Measurements from ENCODE around the gene PTPRN2. TPM values are rescaled to one million over a fixed set of nuclear protein-coding genes. Genes with fewer than 3 reads are reported as not detected.

The PTPRN2 gene
- total RNA-seq, 1 donor from 2014 or later = 0.72 TPM

DNA sequence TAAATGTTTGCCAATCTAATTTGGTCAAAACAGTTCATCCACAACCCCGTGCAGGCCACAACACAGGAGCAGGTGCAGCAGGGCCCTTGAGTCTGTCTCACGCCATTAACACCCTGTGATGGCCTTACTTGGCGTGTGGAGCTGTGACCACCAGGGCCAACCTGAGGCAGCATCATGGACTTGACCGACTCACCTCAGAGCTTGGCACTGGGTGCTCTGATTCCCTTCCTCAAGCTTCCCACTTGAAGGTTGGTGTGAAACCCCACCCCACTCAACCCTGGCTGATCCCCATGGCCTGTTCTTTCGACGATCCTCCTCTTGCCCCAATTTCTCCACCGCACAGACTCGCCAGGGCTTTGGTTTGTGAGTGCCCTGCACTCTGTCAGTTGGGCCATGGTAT lies 623.1 kb downstream of the PTPRN2 start:
- DNase-seq (ENCODE audit: low spot score) = no peak

DNA sequence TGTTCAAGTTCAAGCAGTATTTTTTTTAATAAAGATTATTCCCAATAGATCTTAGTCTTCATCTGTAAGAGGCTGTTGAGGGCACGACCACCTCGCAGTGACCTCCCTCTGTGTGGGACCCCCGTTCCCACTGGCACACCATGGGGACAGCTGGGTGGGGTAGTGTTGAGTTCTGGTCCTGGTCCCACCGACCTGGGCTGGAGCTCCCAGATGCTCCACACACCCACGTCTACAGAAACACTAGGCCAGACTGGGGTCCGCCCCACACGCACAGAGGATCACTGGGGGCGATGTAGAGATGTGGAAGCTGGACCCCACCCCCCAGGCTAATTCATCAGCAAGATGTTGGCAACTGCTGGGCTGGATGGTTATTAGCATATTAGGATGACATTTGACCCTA lies 623.6 kb downstream of the PTPRN2 start:
- DNase-seq (ENCODE audit: low spot score) = no peak

DNA sequence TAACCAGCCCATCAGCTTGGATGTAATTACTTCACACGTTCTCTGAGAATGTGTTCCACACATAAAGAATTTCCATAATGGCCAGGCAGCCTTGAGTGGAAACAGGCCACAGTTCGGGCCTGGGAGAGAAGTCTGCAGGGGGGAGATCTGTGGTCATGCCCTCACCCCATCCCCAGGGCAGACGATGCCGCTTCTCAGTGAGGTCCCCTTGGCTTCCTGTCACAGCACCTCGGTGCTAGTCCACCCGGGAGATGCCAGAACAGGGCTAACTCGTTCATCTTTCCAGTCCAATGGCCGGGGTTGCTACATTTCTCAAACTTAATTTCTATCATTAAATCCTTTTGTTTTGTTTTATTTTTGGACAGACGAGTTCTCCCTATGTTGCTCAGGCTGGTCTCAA lies 624.1 kb downstream of the PTPRN2 start:
- DNase-seq (ENCODE audit: low spot score) = no peak

DNA sequence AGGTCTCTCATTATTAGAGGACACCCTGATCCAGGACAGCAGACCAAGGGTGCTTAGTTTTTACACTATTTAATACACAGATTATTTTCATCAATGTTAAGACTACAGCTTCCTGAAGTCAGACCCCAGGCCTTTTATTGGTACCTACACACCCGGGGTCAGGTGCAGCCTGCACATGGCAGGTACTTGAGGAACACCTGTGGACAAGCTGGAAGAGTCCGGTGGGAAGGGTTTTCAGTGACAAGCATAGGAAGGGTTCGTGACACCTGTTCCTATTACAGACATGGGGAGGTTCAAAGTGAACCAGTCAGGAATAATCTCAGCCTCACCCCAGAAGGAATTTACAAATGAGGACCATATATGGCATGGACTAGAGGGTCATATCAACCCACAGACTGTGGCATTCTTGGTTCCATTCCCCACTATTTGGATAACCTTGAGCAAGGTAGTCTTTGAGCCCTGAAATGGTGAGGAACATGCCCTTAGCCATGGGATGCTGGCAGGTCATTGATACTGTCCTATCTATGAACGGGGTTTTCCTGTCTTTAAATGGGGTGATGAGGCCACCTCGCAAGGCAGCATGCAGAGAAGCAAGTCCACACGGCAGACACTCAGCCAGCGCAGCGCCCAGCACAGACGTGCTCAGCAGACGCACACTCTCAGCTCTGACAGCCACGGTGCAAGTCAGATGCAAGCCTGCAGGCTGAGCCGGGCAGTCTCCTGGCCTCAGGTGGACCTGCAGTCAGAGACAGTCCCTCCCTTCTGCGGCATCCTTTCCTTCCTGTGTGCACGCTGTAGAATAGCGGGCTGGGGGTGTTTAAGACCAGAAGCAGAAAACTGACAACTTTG lies 624.9 kb downstream of the PTPRN2 start:
- no peak for DNase-seq (ENCODE audit: low spot score)

DNA sequence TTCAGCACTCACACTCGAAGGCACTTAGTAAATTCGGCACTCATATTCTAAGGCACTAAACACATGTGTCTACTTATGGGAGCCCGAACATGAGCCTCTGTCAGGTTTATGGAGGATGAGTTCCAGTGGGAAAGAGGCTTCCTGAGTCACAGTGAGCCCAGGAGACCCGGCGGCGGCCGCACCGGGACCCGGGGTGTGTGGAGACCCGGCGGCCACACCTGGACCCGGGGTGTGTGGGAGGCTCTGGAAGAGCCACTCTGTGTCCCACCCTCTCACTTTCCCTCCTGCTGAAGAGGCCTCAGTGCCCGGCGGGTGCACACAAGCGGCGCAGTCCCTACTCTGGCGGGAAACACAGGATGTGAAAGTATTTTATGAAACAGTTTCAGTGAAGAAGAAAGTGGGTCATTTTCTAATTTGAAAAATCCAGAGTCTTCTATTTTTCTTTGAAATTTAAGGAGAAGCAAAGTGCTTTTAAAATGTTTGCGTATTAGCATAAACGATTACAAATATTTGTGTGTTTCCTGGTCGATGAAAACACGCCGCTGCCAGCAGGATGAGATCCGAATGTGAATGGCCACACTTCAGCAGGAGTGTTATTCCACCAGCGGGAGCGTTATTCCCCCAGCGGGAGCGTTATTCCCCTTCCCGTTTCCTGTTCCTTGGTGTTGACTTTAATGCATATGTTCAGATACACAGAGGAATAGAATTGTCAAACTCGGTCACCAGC lies 625.7 kb downstream of the PTPRN2 start:
- no peak for DNase-seq (ENCODE audit: low spot score)

DNA sequence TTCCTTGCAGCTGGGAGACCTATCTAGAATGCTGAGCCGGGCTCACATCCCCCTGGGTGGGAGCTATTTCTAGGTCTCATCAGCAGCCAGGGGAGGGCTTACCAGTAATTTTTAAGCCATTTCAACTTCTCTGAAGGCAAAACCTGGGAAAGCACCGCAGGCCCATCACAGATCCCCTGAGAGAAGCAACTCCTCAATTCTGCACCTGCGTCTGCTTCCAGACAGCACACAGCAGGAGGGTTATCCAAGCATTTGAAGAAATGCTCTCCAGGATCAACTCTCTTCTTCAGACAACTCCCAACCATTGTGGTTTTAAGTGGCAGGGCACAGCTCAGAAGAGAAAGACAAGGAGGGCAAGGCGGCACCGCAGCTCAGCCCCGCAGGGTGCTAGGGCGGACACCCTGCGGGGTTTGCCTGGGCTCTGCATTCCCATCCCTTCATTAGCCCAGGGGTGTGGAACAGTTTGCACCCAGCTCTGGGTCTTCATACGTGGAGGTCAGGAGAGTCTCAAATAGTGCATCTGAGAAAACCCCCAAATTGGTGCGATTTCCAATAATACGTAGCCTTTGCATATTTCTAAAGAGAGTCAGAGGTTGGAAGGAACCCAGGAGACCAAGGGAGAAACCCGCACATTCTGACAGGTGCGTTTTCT lies 632.1 kb downstream of the PTPRN2 start:
- no peak for DNase-seq (ENCODE audit: low spot score)

DNA sequence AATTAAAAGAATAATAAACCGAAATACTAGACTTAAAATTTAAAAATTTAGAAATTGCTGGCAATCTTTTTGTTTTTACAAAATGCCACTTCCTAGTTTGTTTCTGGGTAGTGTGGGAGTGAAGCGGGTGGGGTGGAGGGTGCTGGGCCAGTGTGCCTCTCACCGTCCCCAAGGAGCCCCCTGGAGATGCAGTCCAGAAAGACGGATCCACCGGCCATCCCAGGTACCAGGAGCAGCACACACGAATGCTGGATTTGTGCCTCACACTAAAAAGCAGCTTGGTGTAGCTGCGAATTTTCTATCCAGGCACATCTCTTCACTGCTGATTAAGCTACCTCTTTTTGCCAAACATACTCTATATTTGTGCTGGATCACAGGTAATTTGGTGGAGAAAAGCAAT lies 632.7 kb downstream of the PTPRN2 start:
- no peak for DNase-seq (ENCODE audit: low spot score)

DNA sequence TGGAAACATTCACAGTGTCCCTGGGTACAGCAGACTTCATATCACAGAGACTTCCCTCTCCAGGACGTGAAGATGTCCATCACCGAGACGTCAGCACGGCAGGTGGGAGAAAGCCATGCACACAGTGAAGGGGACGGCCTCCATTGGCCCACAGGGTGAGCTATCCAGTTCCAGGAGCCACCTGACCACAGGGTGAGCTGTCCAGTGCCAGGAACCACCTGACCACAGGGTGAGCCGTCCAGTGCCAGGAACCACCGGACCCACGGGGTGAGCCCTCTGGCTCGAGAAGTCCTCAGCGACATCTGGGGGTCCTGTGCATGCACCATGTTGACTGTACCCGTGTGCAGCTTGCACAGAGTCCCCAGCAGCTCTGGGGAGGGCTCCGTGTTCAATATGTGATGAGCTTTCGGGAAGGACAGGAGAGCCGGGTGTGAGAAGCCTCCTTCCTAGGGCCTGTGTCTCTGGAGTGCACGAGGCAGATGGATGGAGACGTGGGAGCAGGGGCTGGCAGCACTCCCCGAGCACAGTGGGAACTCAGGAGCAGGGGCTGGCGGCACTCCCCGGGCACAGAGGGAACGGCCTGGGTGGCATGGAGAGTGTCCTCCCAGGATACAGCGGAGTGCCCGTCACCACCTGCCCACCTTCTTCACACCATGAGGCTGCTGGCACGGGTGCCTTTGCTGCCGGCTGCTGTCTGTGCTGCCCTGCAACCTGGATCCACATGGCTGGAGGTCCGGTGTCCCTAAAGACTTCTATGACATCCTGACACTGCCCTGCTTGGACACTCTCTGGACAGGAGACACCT lies 634.6 kb downstream of the PTPRN2 start:
- no peak for DNase-seq (ENCODE audit: low spot score)

DNA sequence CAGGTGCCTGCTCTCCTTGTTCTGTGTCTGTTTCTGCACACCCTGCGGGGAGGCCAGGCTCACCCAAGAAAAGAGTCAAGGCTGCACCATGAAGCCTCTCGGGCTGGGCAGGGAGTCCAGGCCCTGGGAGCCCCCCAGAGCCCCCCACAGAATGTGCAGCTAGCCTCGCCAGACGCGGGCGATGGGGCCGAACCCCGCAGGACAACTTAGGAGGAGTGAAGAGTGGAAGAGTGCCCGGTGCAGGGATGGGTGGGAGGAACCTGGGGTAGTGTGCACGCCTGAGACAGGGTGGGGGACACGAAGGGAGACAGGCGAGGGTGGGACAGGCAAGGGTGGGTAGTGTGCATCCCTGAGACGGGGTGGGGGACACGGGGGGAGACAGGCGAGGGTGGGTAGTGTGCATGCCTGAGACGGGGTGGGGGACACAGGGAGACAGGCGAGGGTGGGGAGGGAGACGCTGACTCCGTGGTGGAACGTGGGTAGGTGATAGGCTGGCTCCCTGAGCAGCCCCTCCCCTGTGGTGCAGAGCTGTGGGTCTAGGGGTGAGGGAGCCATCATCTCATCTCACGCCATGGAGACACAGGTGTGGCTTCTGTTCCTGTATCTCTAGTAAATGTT lies 635.5 kb downstream of the PTPRN2 start:
- DNase-seq (ENCODE audit: low spot score) = no peak

DNA sequence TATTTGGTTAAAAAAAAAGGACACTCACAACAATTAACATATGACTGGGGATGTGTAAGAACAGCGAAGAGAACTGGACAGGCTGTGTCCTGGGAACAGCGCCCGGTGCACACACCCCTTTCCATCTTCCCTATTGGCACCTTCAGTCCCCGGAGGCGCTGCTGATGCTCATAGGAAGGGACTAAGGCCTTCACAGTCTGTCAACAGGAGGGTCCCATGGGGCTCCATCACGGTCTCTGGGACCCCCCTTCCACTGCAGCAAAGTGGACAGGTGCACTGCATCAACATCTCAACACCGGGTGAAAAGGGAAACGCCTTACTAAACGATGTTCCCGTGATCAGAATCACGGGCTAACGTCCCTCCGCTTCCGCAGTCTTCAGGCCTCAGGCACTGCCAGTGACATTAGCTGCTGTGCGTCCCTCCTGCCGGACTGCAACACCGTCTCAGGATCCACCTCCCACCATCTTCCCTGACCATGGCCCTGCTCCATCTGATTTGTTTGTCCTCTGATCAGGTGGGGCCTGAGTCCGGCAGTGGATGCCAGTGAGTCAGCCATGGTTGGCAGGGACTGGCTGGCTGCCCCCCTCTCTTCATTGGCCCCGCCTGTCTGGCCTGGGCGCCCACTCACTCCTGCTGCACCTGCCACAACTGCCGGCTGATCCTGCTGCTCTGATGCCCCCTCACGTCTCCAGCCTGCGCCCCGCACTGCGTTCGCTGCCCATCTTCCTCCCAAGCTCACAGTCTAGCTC lies 636.1 kb downstream of the PTPRN2 start:
- no peak for DNase-seq (ENCODE audit: low spot score)

DNA sequence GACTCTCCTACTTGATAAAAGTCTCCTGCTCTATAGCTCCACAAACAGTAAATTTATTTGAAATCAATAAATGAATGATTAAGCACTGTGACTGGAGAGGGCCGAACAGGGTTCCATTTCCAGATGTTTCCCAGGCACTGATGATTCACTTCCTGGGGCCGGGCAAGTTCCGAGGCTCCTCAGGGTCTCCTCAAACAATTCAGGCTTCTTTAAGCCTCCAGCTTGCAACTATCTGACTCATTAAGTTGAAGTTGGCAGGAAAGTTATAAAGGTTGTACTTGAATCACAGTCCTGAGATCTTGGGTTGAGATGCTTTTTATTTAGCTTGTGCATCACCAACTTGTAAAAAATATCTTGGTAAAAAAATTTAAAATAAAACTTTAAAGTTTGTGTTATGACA lies 637.9 kb downstream of the PTPRN2 start:
- no peak for DNase-seq (ENCODE audit: low spot score)

DNA sequence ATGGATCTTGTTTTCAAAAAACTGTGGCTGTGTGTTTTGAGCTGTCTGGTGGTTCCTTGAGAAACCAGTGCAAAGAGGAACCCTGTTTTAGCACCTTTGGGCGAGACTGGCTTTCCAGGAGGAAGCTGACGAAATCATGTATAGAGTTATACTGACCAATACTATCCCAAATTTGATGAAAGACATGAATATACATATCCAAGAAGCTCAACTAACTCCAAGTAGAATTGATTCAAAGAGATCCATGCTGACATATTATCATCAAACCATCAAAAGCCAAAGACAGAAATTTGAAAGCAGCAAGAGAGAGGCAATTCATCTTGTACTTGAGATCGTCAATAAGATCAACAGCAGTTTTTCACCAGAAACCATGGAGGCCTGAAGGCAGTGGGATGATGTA lies 640.1 kb downstream of the PTPRN2 start:
- no peak for DNase-seq (ENCODE audit: low spot score)

DNA sequence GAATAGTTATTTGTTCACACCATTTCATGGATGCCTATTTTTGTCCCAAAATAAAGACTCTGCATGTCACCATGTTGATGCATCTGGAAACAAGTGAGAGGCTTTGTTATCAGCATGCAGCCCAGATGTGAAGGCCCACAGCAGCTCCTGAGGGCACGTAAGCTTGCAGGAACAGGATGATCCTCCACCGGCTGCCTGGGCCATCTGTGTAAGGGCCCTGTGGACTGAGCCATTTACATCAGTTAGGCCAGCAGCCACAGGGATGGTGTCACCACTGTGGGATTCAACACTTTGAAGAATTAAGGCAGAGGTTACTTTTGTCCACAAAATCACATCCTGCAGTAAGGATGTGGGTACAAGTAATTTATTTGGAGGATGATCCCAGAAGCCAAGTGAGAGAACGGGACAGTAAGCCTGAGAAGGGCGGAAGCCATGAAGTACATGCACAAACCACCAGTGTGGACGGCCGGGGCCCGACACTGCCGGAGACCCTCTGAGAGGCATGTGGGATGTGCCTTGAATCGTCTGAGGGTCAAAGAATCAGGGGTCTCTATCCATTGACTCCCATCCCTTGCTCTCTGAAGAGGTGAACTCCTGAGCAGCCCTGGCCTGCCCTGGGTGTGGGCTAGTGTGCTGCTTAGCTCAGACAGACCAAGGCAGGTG lies 641.1 kb downstream of the PTPRN2 start:
- DNase-seq (ENCODE audit: low spot score) = no peak

DNA sequence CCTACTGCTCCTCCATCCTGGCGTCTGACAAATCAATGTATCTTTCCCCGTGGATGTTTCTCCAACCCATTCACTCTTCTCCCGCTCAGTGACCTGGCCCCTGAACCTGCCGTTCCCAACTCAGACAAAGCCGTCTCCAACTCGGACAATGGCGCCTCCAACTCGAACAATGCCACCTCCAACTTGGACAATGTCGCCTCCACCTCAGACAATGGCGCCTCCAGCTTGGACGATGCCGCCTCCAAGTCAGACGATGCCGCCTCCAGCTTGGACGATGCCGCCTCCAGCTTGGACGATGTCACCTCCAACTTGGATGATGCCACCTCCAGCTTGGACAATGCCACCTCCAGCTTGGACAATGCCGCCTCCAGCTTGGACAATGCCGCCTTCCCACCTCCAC lies 642.2 kb downstream of the PTPRN2 start:
- no peak for DNase-seq (ENCODE audit: low spot score)

DNA sequence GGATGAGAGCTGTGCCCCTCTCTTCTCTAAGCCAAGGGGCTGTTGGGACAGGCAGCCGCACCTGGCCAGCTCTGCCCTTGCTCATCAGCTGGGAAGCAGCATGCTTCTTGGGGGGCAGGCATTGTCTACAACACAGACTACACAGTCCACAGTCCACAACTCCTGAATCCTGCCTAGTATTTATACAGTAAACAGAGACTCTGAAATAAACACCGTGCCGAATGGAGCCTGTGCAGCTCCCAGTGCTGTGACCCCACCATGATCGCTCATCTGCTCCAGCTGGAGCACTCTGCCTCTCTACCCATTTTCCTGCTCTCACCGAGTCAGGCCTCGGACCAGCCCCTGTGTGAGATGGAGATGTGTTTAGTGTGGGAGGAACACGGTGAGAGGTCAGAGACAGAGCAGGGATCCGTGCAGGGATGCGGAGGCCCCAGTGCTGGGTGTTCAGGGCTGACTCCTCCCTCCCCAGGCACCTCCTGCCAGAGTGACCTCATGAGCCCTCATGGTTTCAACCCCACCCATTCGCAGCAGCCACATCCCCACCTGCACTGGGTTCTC lies 642.8 kb downstream of the PTPRN2 start:
- no peak for DNase-seq (ENCODE audit: low spot score)

DNA sequence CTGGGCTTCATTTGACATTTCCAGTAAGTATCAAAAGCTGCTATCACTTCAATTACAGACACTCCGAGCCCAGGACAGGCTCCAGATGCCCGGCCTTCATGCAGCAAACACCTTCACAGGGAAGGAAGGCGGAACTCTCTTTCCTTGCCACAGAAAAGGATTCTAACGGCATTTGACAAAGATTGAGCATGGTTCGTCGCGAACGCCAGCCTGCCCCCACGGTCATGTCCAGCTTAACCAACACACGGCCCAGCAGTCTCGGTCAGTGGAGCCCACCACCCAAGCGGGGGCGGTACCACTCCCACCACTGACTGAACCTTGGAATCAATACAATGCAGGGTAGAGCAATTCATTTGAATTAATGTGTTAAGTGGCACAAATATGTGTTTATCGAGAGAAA lies 643.6 kb downstream of the PTPRN2 start:
- DNase-seq (ENCODE audit: low spot score) = no peak

DNA sequence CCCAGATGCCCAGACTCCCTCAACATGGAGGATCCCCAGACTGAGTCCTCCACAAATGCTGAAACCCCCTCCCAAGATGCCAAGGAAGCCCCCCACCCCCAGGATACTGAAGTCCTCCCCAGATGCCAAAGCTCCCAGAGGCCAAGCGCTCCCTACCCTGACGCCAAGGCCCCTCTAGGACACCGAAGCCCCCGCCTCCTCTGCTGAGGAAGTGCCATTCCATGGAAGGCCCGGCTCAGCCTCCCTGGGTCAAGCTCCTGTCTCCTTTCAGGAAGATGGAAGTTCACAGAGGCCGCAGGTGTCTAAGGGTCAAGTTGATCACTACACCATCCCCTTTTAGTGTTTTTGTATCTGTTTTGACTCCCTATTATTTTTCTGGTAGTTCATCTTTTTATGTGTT lies 644.1 kb downstream of the PTPRN2 start:
- DNase-seq (ENCODE audit: low spot score) = no peak

DNA sequence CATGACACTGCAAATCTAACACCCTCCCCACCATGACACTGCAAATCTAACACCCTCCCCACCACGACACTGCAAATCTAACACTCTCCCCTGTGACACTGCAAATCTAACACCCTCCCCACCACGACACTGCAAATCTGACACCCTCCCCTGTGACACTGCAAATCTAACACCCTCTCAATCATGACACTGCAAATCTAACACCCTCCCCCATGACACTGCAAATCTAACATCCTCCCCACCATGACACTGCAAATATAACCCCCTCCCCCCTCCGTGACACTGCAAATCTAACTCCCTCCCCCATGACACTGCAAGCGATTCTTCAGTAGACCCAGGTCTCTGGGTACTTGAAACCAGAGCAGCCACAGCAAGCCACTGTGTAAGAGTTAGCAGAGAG lies 646.4 kb downstream of the PTPRN2 start:
- no peak for DNase-seq (ENCODE audit: low spot score)

DNA sequence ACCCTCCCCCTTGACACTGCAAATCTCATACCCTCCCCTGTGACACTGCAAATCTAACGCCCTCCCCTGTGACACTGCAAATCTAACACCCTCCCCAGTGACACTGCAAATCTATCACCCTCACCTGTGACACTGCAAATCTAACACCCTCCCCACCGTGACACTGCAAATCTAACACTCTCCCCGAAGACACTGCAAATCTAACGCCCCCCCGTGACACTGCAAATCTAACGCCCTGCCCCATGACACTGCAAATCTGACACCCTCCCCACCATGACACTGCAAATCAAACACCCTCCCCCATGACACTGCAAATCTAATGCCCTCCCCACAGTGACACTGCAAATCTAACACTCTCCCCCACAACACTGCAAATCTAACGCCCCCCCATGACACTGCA lies 647.1 kb downstream of the PTPRN2 start:
- no peak for DNase-seq (ENCODE audit: low spot score)

DNA sequence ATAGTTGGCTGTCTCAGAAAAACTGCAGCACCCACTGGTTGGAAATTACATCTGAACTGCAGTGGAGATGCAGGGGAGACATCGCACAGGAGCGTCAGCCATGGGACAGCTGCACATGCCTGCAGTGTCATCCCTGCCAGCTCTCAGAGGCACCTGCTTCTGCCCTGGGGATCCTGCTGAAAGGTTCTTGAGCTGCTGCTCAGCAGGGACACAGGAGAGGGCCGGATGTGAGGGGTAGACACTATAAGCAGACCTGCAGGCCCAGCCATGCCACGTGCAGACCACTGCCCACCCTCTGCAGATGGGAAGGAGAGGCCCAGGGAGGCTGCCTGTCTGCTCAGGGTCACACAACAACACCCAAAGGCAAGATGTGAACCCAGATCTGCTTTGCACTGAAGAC lies 649.4 kb downstream of the PTPRN2 start:
- DNase-seq (ENCODE audit: low spot score) = no peak

All from umbilical cord (tissue), 2 donors.